NCI-H128 (cell line): Measurements from ENCODE around the gene SSC5D.
A peak's percentile ranks its signal among the peaks of the same experiment; 100 is the strongest.
"Not testable (repeated sequence)": the region's sequence is repeated elsewhere in the genome, so short reads cannot be mapped to it uniquely, and the experiment has no call there.

Experiments
- DNase-seq: peaks from one replicate; lab custom pipeline; 2025; ENCODE audit not compliant: unreplicated experiment; lab: John Stamatoyannopoulos, UW

The SSC5D gene

GRCh38 chr19:55502197-55502952, 14.1 kb downstream of the SSC5D start:
- no peak for DNase-seq

GRCh38 chr19:55503157-55503501, 14.9 kb downstream of the SSC5D start:
- DNase-seq = no peak

GRCh38 chr19:55503502-55504251, 15.4 kb downstream of the SSC5D start:
- DNase-seq = peak; percentile 76

GRCh38 chr19:55504252-55504603, 16.0 kb downstream of the SSC5D start:
- no peak for DNase-seq

DNA sequence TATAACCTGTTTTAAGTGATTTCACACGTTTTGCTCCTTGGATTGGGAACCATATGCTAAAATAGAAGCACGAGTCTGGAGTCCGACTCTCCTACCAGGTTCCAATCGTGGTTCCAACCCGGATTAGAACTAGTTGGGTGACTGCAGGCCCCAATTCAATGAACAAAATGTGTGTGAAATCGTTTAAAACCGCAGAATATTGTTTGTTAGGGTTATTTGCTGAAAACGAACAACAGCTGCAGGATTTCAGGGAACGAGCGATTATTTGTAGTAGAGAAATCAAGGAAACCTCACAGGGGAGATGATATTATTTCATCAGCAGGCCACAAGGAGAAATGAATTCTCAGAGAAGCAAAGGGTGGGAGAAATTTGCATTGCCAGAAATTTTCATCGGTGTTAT, 16.7 kb downstream of the SSC5D start:
- DNase-seq = no peak

DNA sequence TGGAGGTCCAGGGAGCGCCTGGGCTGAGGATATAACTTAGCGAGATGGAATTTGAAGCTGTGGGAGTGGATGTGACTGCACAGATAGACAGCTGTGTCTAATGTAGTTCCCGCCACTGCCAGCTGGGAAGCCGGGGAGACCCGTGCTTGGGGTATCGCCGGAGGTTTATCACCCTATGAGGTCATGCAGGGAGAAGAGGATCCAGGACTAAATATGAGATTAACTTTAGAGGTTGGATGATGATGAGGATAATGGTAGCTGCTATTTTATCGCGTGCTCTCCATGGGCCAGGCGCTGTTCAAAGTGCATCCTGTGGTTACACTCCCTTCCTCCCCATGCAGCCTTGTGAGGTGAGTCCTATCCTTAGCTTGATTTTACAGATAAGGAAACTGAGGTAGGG, 19.9 kb downstream of the SSC5D start:
- DNase-seq = no peak

DNA sequence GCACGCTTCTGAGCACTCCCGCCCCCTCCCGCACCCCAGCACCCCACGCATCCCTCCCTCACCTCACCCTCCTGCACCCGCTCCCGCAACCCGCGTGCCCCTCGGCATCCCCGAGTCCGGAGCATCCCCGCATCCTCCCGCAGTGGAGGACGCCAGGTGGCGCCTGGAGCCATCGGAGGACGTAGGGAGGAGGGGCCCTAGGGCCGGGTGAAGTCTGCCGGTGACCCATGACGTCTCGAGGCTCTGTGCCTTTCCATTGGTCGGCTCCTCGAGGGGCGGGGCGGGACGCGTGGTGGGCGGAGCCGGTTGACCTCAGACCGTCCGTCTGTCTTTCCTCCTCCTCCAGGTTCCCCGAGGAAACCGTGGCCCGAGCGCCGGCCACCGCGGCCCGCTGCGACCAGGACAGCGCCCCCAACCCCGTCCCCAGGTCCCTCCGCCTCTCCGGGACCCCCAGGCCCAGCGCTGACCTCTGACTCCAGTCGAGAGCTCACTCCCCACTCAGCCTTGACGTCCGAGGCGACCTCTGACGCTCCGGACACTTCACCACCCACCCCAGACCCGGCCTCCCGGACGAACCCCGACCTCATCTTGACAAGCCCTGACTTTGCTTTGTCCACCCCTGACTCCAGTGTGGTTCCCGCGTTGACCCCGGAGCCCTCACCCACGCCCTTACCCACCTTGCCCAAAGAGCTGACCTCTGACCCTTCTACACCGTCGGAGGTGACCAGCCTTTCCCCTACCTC, 28.8 kb downstream of the SSC5D start:
- peak; percentile 79 for DNase-seq

GRCh38 chr19:55519451-55520311, 31.4 kb downstream of the SSC5D start:
- DNase-seq = no peak

GRCh38 chr19:55520691-55521292, 32.6 kb downstream of the SSC5D start:
- no peak for DNase-seq

- DNase-seq = no peak
These were observed 37.3 kb downstream of the SSC5D start for GRCh38 chr19:55525289-55526101.

- DNase-seq = peak; percentile 43
These were observed 38.3 kb downstream of the SSC5D start for GRCh38 chr19:55526216-55527196.

- no peak for DNase-seq
These were observed 39.2 kb downstream of the SSC5D start for GRCh38 chr19:55527197-55528029.

- DNase-seq = no peak
These were observed 40.0 kb downstream of the SSC5D start for GRCh38 chr19:55528030-55528803.

GRCh38 chr19:55529636-55530234, 41.5 kb downstream of the SSC5D start:
- DNase-seq = no peak

- no peak for DNase-seq
These were observed 42.8 kb downstream of the SSC5D start for GRCh38 chr19:55530996-55531395.

GRCh38 chr19:55534280-55534679, 46.0 kb downstream of the SSC5D start:
- not testable (repeated sequence) for DNase-seq
